K562 (cell line): Measurements from ENCODE around the gene ARHGAP15. TPM values are rescaled to one million over a fixed set of nuclear protein-coding genes. Genes with fewer than 3 reads are reported as not detected.

Experiments used
- ATAC-seq: fragments of 200-7000 bp; cut with Tn5 transposase; 3 replicates; pipeline ENCODE4 v1.9.1; 2020; ENCODE audit warnings: moderate library complexity
- BruUV-seq: library from RNA; stranded (reverse); fragments of 400-500 nt; replicated peaks from 2 replicates; lab custom pipeline; 2021; lab: Mats Ljungman, UMichigan
- CTCF ChIA-PET: fragments of 300-600 bp; formaldehyde crosslinking; extraction: SDS; loops from one replicate; lab custom pipeline; 2021; ENCODE audit warnings: low intra/inter-chr PET ratio; lab: Yijun Ruan, JAX
- POLR2A ChIA-PET: fragments of 300-600, 350-650 bp; sonication (Branson Sonifier 250); formaldehyde crosslinking; extraction: SDS; loops from one replicate; lab custom pipeline; 2021; ENCODE audit warnings: antibody characterized with exemption, inconsistent platforms; lab: Yijun Ruan, JAX
- DNase-seq, 4 experiments: peaks; one replicate each; pipeline versions ENCODE4 v3.0.0 to v3.0.0-alpha.2; 2011 to 2018; ENCODE audit warnings: low spot score in 3 of 4, mixed read lengths in 3 of 4; ENCODE audit errors: extremely low read depth in 1 of 4
- FAIRE-seq: peaks from 2 replicates; lab custom pipeline; 2011; peaks lifted over from hg19 to GRCh38; lab: Jason Lieb, UNC
- H2AFZ ChIP-seq: 2 replicates; pipeline ENCODE4 v1.6.0; 2011; ENCODE audit warnings: low read depth, low read length, control low read depth, inconsistent platforms
- H3K27ac ChIP-seq: fragments of 200-600 bp; 3 replicates; pipeline ENCODE4 v1.8.0; 2011; ENCODE audit warnings: low read depth, mild to moderate bottlenecking, control low read depth, inconsistent platforms, low read length, moderate library complexity, mixed read lengths; ENCODE audit errors: extremely low read depth
- H3K27me3 ChIP-seq, 2 experiments: fragments of 300-600 bp in 1 of 2; 2 replicates in 1 of 2; 3 replicates in 1 of 2; pipeline versions ENCODE4 v1.6.0 to v1.8.0; 2011; ENCODE audit warnings: inconsistent platforms in 2 of 2, low read length in 2 of 2, mild to moderate bottlenecking in 1 of 2, mixed read lengths in 1 of 2, moderate library complexity in 1 of 2; ENCODE audit not compliant: control insufficient read depth in 2 of 2, insufficient read depth in 2 of 2
- H3K36me3 ChIP-seq: fragments of 300-600 bp; 3 replicates; pipeline ENCODE4 v1.8.0; 2011; ENCODE audit warnings: mild to moderate bottlenecking, low read length, inconsistent platforms; ENCODE audit not compliant: control insufficient read depth, insufficient read depth
- H3K4me1 ChIP-seq, 2 experiments: fragments of 200-600 bp in 1 of 2; replicated peaks in 1 of 2; 2 replicates in 1 of 2; 3 replicates in 1 of 2; pipeline versions ENCODE4 v1.5.1 to v1.8.0; 2011; ENCODE audit warnings: inconsistent platforms in 2 of 2, low read length in 2 of 2, mild to moderate bottlenecking in 1 of 2, mixed read lengths in 1 of 2, moderate library complexity in 1 of 2; ENCODE audit not compliant: control insufficient read depth in 2 of 2, insufficient read depth in 2 of 2
- H3K4me2 ChIP-seq: 2 replicates; pipeline ENCODE4 v1.6.1; 2011; ENCODE audit warnings: low read length, control low read depth, inconsistent platforms, mixed read lengths; ENCODE audit not compliant: insufficient read depth
- H3K4me3 ChIP-seq: fragments of 200-600 bp; sonication (generic), shearing (Covaris generic); 2 replicates; pipeline ENCODE4 v1.5.1; 2016; ENCODE audit warnings: control low read depth, inconsistent platforms
- H3K79me2 ChIP-seq: fragments of 200-600 bp; 3 replicates; pipeline ENCODE4 v1.8.0; 2011; ENCODE audit warnings: low read length, inconsistent platforms; ENCODE audit not compliant: control insufficient read depth, insufficient read depth
- H3K9ac ChIP-seq, 2 experiments: 2 replicates each; pipeline versions ENCODE4 v1.6.0 to v1.6.1; 2011; ENCODE audit warnings: low read depth in 2 of 2, low read length in 2 of 2, control low read depth in 1 of 2, inconsistent platforms in 1 of 2, mild to moderate bottlenecking in 1 of 2, mixed read lengths in 1 of 2; ENCODE audit not compliant: insufficient read depth in 1 of 2
- H3K9me1 ChIP-seq: one replicate; pipeline ENCODE4 v1.6.0; 2011; ENCODE audit warnings: inconsistent platforms, mild to moderate bottlenecking, low read length, moderate library complexity; ENCODE audit not compliant: control insufficient read depth, insufficient read depth
- H3K9me3 ChIP-seq: replicated peaks from 2 replicates; pipeline ENCODE4 v1.5.1; 2011; ENCODE audit warnings: low read depth, low read length, inconsistent platforms; ENCODE audit not compliant: control insufficient read depth, insufficient read depth
- H4K20me1 ChIP-seq: replicated peaks from 2 replicates; pipeline ENCODE4 v1.6.1; 2011; ENCODE audit warnings: low read length, inconsistent platforms, mixed read lengths; ENCODE audit not compliant: control insufficient read depth, insufficient read depth
- ASH1L ChIP-seq: fragments of 450-650 bp; IDR thresholded peaks from 2 replicates; pipeline ENCODE4 v1.6.1; 2018; ENCODE audit warnings: borderline replicate concordance, mild to moderate bottlenecking, low read depth; ENCODE audit not compliant: partially characterized antibody
- ATF7 ChIP-seq: fragments of 450-650 bp; IDR thresholded peaks from 2 replicates; pipeline ENCODE4 v1.7.1; 2014; ENCODE audit warnings: mild to moderate bottlenecking, moderate library complexity
- CBFA2T2 ChIP-seq: fragments of 450-650 bp; conservative IDR thresholded peaks from 2 replicates; pipeline ENCODE4 v1.6.1; 2017; ENCODE audit warnings: mild to moderate bottlenecking
- MBD2 ChIP-seq: sonication (generic); IDR thresholded peaks from 2 replicates; pipeline ENCODE4 v1.6.1; 2016; ENCODE audit warnings: low read depth, borderline replicate concordance
- PCBP2 ChIP-seq: fragments of 200-400 bp; formaldehyde crosslinking; IDR thresholded peaks from 2 replicates; pipeline ENCODE4 v1.6.1; 2018; ENCODE audit warnings: low read length, low read depth, mild to moderate bottlenecking, moderate library complexity; ENCODE audit not compliant: poor library complexity, severe bottlenecking
- PHTF2 ChIP-seq: fragments of 250-450 bp; sonication (Bioruptor Pico); IDR thresholded peaks from 2 replicates; pipeline ENCODE4 v1.5.0; 2021; ENCODE audit warnings: mild to moderate bottlenecking
- RCOR1 ChIP-seq, 2 experiments: IDR thresholded peaks; 2 replicates each; pipeline ENCODE4 v1.6.1; 2012; ENCODE audit warnings: low read depth in 2 of 2, low read length in 2 of 2, borderline replicate concordance in 1 of 2, improper control_type of control experiment in 1 of 2
- XRCC3 ChIP-seq: fragments of 450-650 bp; IDR thresholded peaks from 2 replicates; pipeline ENCODE4 v1.6.1; 2017; ENCODE audit warnings: mild to moderate bottlenecking, moderate library complexity
- ZFP36 ChIP-seq: fragments of 150-350 bp; IDR thresholded peaks from 2 replicates; pipeline ENCODE4 v1.6.1; 2018; ENCODE audit warnings: low read length, low read depth; ENCODE audit not compliant: partially characterized antibody
- ZNF124 ChIP-seq: sonication (generic); formaldehyde crosslinking; IDR thresholded peaks from 2 replicates; pipeline ENCODE4 v1.8.1; 2022; ENCODE audit warnings: missing genetic modification reagents
- ZNF224 ChIP-seq: sonication (generic); formaldehyde crosslinking; IDR thresholded peaks from 2 replicates; pipeline ENCODE4 v1.8.0; 2022; ENCODE audit warnings: mild to moderate bottlenecking, missing genetic modification reagents
- ZSCAN32 ChIP-seq: fragments of 450-650 bp; formaldehyde crosslinking; IDR thresholded peaks from 2 replicates; pipeline ENCODE4 v1.4.0; 2020; ENCODE audit warnings: mild to moderate bottlenecking, moderate library complexity
- WGBS: fragments of 100-300 bp; shearing (Covaris generic); methylation state at CpG from one replicate; pipeline ENCODE4 v1.1.6; 2016; ENCODE audit warnings: low coverage, mixed read lengths; ENCODE audit not compliant: insufficient coverage; ENCODE audit errors: missing lambda C conversion rate; 5-methylcytosine and 5-hydroxymethylcytosine counted together
- in situ Hi-C: fragments of 300-500 bp; cut with MboI; formaldehyde crosslinking; loops from 4 replicates; pipeline ENCODE4 v1.15.0; 2018; ENCODE audit warnings: inconsistent platforms, mixed read lengths
- intact Hi-C: fragments of 100-400 bp; cut with micrococcal nuclease; formaldehyde crosslinking; loops from 2 replicates; pipeline ENCODE4 v1.14.2; 2022
- polyA plus RNA-seq, 8 experiments: library from polyadenylated mRNA; depleted of rRNA in 4 of 8; stranded (reverse) in 5 of 8; unstranded in 3 of 8; fragments of >200 nt; fragmentation: Nextera tagmentation in 2 of 8; fragmentation: Illumina TruSeq in 1 of 8; extraction: Ambion mirVana in 2 of 8; extraction: Trizol in 1 of 8; gene quantifications; 2 replicates each; pipeline versions ENCODE4 v1.2.1 to v1.2.3, GENCODE V29; 2011 to 2014; ENCODE audit warnings: inconsistent platforms in 1 of 8, missing spikeins in 1 of 8
- total RNA-seq, 7 experiments: library from RNA; depleted of rRNA in 6 of 7; stranded (reverse); fragments of >200 nt in 6 of 7; fragmentation: Illumina TruSeq in 2 of 7; extraction: Trizol in 2 of 7; gene quantifications; 2 replicates each; pipeline versions ENCODE4 v1.2.1 to v1.2.3, GENCODE V29; 2011 to 2021; ENCODE audit warnings: low replicate concordance in 1 of 7
- TF ChIP-seq, protein P1 (sequence below), 2 experiments: fragments of 450-650 bp in 1 of 2; IDR thresholded peaks; 2 replicates each; pipeline ENCODE4 v1.6.1; 2011 to 2017; ENCODE audit warnings: low read depth in 2 of 2, antibody characterized with exemption in 1 of 2, borderline replicate concordance in 1 of 2, low read length in 1 of 2, mild to moderate bottlenecking in 1 of 2, mixed read lengths in 1 of 2; ENCODE audit not compliant: control insufficient read depth in 1 of 2
- TF ChIP-seq, protein P2 (sequence below): IDR thresholded peaks from 2 replicates; pipeline ENCODE4 v1.6.1; 2011; ENCODE audit warnings: borderline replicate concordance, low read depth, mild to moderate bottlenecking, moderate library complexity, low read length; ENCODE audit not compliant: insufficient read depth, poor library complexity, severe bottlenecking

ARHGAP15 gene
- total and polyA plus RNA-seq, 9 of the 15 experiments (the other 6 are each of a cell fraction or from before 2014, with no cell fraction given): 1.5 to 17.9 (median 7.9) TPM

DNA sequence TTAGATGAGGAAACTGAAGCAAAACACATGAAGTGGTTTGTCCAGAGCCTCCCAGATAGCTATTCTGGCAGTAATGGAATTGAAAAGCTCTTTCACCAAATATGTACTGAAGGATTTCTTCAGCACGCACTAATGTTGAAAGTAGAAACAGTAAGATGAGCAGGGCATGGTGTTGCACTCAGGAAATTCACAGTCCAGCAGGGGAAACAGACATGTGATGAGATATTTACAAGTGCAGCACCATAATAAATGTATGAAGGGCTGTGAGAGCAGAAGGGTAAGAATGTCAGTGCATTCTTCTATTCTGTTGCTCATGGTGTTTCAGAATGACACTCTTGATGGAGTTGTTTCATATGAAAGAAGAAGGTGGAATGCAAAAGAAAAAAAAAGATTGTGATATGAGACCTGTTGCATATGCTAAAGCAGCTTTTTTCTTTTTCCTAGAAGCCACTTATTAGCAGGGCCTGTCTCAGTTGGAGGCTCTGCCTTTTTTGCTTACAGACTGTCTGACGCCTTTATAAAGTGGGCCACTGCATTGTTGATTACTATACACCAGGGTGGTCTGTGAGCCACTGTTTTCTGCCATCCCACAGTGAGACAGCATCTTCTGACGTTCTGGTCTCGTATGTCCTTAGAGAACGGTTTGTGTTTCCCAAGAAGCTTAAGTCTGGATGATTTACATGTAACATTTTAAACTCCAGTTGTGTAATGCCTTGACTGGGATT, 516.9 kb downstream of the ARHGAP15 start:
- H3K27me3 ChIP-seq: no peaks in the 10 kb centered on the region
- H3K9ac ChIP-seq: no peak overlapping the region
- no TSS peak for BruUV-seq
- no peak overlapping the region; the same call in 1 of the 2 replicates for H2AFZ ChIP-seq
- H3K9me1 ChIP-seq: no peaks in the 10 kb centered on the region
- H3K4me3 ChIP-seq: no peak overlapping the region
- DNase-seq: no peak
- POLR2A ChIA-PET: no interaction called here
- no peaks in the 10 kb centered on the region for H3K9me3 ChIP-seq
- H3K79me2 ChIP-seq: no peaks in the 10 kb centered on the region
- no peak overlapping the region for H3K27ac ChIP-seq
- H3K36me3 ChIP-seq: no peaks in the 10 kb centered on the region
- CTCF ChIA-PET: no interaction called here
- no peaks in the 10 kb centered on the region for H4K20me1 ChIP-seq
- no peak overlapping the region for H3K4me2 ChIP-seq
- intact Hi-C loops: no loop called here
- WGBS: 9% methylated on average over 5 of the region's 5 CpGs
- no peak for ATAC-seq
- in situ Hi-C loops: no loop called here
- no peak for FAIRE-seq
- no peaks in the 10 kb centered on the region for H3K4me1 ChIP-seq
- no peak for TF ChIP-seq PCBP2
- TF ChIP-seq RCOR1 (IDR thresholded peaks at IDR 0.05; ENCODE audit: borderline replicate concordance in 1 of 2, low read depth in 2 of 2, low read length in 2 of 2): no peak
- no peak for TF ChIP-seq PHTF2 (CRISPR knock-in tag)
- TF ChIP-seq MBD2: no peak
- TF ChIP-seq XRCC3: no peak
- TF ChIP-seq, protein P1, sequence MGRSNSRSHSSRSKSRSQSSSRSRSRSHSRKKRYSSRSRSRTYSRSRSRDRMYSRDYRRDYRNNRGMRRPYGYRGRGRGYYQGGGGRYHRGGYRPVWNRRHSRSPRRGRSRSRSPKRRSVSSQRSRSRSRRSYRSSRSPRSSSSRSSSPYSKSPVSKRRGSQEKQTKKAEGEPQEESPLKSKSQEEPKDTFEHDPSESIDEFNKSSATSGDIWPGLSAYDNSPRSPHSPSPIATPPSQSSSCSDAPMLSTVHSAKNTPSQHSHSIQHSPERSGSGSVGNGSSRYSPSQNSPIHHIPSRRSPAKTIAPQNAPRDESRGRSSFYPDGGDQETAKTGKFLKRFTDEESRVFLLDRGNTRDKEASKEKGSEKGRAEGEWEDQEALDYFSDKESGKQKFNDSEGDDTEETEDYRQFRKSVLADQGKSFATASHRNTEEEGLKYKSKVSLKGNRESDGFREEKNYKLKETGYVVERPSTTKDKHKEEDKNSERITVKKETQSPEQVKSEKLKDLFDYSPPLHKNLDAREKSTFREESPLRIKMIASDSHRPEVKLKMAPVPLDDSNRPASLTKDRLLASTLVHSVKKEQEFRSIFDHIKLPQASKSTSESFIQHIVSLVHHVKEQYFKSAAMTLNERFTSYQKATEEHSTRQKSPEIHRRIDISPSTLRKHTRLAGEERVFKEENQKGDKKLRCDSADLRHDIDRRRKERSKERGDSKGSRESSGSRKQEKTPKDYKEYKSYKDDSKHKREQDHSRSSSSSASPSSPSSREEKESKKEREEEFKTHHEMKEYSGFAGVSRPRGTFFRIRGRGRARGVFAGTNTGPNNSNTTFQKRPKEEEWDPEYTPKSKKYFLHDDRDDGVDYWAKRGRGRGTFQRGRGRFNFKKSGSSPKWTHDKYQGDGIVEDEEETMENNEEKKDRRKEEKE (IDR thresholded peaks at IDR 0.05; ENCODE audit: borderline replicate concordance in 1 of 2, control insufficient read depth in 1 of 2, low read depth in 2 of 2, low read length in 1 of 2): no peak
- TF ChIP-seq ATF7: no peak
- TF ChIP-seq, protein P2, sequence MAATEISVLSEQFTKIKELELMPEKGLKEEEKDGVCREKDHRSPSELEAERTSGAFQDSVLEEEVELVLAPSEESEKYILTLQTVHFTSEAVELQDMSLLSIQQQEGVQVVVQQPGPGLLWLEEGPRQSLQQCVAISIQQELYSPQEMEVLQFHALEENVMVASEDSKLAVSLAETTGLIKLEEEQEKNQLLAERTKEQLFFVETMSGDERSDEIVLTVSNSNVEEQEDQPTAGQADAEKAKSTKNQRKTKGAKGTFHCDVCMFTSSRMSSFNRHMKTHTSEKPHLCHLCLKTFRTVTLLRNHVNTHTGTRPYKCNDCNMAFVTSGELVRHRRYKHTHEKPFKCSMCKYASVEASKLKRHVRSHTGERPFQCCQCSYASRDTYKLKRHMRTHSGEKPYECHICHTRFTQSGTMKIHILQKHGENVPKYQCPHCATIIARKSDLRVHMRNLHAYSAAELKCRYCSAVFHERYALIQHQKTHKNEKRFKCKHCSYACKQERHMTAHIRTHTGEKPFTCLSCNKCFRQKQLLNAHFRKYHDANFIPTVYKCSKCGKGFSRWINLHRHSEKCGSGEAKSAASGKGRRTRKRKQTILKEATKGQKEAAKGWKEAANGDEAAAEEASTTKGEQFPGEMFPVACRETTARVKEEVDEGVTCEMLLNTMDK: no peak
- no peak for TF ChIP-seq CBFA2T2
- TF ChIP-seq ZNF124: no peak
- TF ChIP-seq ZFP36: no peak
- TF ChIP-seq ASH1L: no peak
- TF ChIP-seq ZSCAN32 (CRISPR knock-in tag): no peak
- TF ChIP-seq ZNF224: no peak
